Kidney (tissue), 14 donors: Measurements from ENCODE around the gene UNC5A. TPM values are rescaled to one million over a fixed set of nuclear protein-coding genes. Genes with fewer than 3 reads are reported as not detected.

Experiments
- DNase-seq, 5 donors: peaks; one replicate each; pipeline ENCODE4 v3.0.0-alpha.2; 2013 to 2020
- FAIRE-seq: peaks from 2 replicates; lab custom pipeline; 2012; peaks lifted over from hg19 to GRCh38; lab: Jason Lieb, UNC
- H3K27ac ChIP-seq, 2 donors: one replicate each; pipeline ENCODE4 v1.7.0; 2013; ENCODE audit warnings: low read depth in 2 of 2, low read length in 2 of 2, inconsistent platforms in 1 of 2
- H3K27me3 ChIP-seq: one replicate; pipeline ENCODE4 v1.7.1; 2013; ENCODE audit warnings: low read length, inconsistent platforms; ENCODE audit not compliant: control insufficient read depth, insufficient read depth
- H3K36me3 ChIP-seq, 3 donors: one replicate each; pipeline versions ENCODE4 v1.7.0 to v1.7.1; 2013; ENCODE audit warnings: low read length in 3 of 3, control low read depth in 1 of 3, inconsistent platforms in 1 of 3; ENCODE audit not compliant: insufficient read depth in 3 of 3, control insufficient read depth in 2 of 3
- H3K4me1 ChIP-seq, 3 donors: one replicate each; pipeline versions ENCODE4 v1.7.0 to v1.7.1; 2013; ENCODE audit warnings: low read length in 3 of 3, inconsistent platforms in 1 of 3, low read depth in 1 of 3; ENCODE audit not compliant: control insufficient read depth in 2 of 3, insufficient read depth in 2 of 3
- H3K4me3 ChIP-seq, 3 donors: one replicate each; pipeline versions ENCODE4 v1.7.0 to v1.8.1; 2013; ENCODE audit warnings: low read length in 3 of 3, control low read depth in 1 of 3, inconsistent platforms in 1 of 3
- H3K9ac ChIP-seq, 3 donors: one replicate each; pipeline versions ENCODE4 v1.7.0 to v1.7.1; 2013; ENCODE audit warnings: low read length in 3 of 3, control low read depth in 1 of 3, inconsistent platforms in 1 of 3
- H3K9me3 ChIP-seq, 3 donors: one replicate each; pipeline versions ENCODE4 v1.7.0 to v1.7.1; 2013; ENCODE audit warnings: low read length in 3 of 3, control low read depth in 1 of 3, inconsistent platforms in 1 of 3; ENCODE audit not compliant: control insufficient read depth in 2 of 3, insufficient read depth in 1 of 3
- intact Hi-C: fragments of 100-400 bp; cut with DNase I; formaldehyde crosslinking; loops from one replicate; pipeline ENCODE4 v1.11.1; 2022
- polyA plus RNA-seq: library from polyadenylated mRNA; stranded (reverse); fragments of 350-450 nt; fragmentation: Illumina TruSeq; extraction: RNeasy Lipid Tissue Mini Kit (QIAGEN cat#74804); gene quantifications from one replicate; pipeline ENCODE4 v1.2.3, GENCODE V29; 2014; ENCODE audit warnings: low read depth, low replicate concordance; ENCODE audit not compliant: insufficient read depth
- total RNA-seq: library from RNA; stranded (reverse); fragmentation: NEBNext Ultra II Directional; extraction: Animal tissue kit (Norgen Biotek cat#: 25700); gene quantifications from one replicate; pipeline ENCODE4 v1.2.1, GENCODE V29; 2021
- TF ChIP-seq, protein P1 (sequence below): IDR thresholded peaks from 3 replicates; pipeline ENCODE4 v1.5.1; 2012; ENCODE audit warnings: mild to moderate bottlenecking, moderate library complexity, borderline replicate concordance; ENCODE audit not compliant: insufficient read depth; ENCODE audit errors: extremely low read depth
- donor health status: control.
- donor health status: control.
- donor health status: control.
- donor health status: control.
- donor health status: control.
- donor health status: DM: yes; HTN: yes; CAD: no.
- donor health status: Normal renal cell carcinoma (clear cell type).

UNC5A gene
- total and polyA plus RNA-seq, 2 donors from 2014 or later, result 1.5 TPM; not detected in 1

DNA sequence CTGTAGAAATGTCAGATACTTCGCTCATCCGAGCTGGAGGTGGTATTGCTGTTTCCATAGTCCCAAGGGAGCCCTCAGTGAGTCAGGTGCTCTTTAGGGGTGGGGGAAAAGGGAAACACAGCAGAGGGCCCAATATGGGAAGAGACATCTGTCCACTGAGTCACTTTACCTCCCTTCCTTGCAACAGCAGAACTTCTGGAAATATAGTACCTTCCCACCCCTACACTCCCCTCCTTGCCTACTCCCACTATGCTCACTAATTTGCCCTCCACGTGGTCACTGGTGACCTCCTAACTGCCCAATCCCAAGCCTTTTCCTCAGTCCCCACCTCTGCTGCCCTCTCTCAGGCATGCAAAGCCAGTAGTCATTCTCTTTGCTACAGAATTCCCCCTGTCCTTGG is 86.9 kb downstream of the UNC5A start:
- DNase-seq, result no peak
- Histone ChIP-seq H3K27me3 (no peaks in the 10 kb centered on the region), H3K36me3 (no peaks in the 10 kb centered on the region), H3K4me3 (no peak overlapping the region), H3K9me3 (no peaks in the 10 kb centered on the region), H3K9ac (no peak overlapping the region), H3K4me1 (peaks cover 0 to 2% (median 0%) of the 10 kb centered on the region in 3 donors), H3K27ac (no peak overlapping the region)
- no peak for FAIRE-seq
- intact Hi-C loops, result no loop called here
- TF ChIP-seq, protein P1, sequence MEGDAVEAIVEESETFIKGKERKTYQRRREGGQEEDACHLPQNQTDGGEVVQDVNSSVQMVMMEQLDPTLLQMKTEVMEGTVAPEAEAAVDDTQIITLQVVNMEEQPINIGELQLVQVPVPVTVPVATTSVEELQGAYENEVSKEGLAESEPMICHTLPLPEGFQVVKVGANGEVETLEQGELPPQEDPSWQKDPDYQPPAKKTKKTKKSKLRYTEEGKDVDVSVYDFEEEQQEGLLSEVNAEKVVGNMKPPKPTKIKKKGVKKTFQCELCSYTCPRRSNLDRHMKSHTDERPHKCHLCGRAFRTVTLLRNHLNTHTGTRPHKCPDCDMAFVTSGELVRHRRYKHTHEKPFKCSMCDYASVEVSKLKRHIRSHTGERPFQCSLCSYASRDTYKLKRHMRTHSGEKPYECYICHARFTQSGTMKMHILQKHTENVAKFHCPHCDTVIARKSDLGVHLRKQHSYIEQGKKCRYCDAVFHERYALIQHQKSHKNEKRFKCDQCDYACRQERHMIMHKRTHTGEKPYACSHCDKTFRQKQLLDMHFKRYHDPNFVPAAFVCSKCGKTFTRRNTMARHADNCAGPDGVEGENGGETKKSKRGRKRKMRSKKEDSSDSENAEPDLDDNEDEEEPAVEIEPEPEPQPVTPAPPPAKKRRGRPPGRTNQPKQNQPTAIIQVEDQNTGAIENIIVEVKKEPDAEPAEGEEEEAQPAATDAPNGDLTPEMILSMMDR, result no peak

DNA sequence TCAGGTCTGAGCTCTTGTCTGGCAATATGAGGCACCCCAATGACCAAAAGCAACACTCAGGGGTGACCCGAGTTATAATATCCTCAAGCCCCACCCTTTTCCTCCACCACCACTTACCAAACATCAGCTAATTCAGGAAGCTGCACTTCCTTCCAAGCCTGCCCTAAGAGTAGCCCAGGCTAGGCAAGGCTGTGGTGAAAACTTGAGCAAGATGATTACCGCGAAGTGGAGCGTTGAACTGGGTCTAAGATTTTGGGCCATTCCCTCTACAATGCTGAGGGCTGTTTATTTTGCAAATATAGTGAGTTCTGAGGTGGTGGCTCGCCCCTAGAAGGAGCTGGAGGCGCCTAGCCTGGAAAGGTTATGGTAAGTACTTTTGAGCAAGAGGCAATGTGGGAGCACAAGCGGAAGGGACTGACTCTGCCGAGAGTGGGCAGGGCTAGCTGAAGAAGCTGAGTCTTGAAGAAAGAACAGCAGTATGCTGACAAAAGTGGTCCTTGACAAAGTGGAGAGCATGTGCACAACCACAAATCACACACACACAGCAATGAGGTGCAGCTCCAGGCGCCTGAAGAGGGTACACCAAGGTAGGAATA is 89.0 kb downstream of the UNC5A start, which contains the start of gene HK3:
Gene HK3 (minus strand): TSS at position 51 of the 596 bp plus-strand sequence. CDS start 3,187 bp downstream, outside the sequence.
- H3K9me3 ChIP-seq, result no peaks in the 10 kb centered on the region
- H3K9ac ChIP-seq, result no peak within 1 kb of the TSS
- peaks cover 0 to 2% (median 0%) of the 10 kb centered on the region in 3 donors for H3K4me1 ChIP-seq
- no peaks in the 10 kb centered on the region for H3K27me3 ChIP-seq
- DNase-seq (no peak), FAIRE-seq (no peak)
- no peak within 1 kb of the TSS for H3K4me3 ChIP-seq
- TF ChIP-seq, protein P1, result no peak
- no peak within 1 kb of the TSS for H3K27ac ChIP-seq
- peaks cover 5 to 8% (median 7%) of the 10 kb centered on the region in 3 donors for H3K36me3 ChIP-seq
- intact Hi-C loops, result no loop called here

DNA sequence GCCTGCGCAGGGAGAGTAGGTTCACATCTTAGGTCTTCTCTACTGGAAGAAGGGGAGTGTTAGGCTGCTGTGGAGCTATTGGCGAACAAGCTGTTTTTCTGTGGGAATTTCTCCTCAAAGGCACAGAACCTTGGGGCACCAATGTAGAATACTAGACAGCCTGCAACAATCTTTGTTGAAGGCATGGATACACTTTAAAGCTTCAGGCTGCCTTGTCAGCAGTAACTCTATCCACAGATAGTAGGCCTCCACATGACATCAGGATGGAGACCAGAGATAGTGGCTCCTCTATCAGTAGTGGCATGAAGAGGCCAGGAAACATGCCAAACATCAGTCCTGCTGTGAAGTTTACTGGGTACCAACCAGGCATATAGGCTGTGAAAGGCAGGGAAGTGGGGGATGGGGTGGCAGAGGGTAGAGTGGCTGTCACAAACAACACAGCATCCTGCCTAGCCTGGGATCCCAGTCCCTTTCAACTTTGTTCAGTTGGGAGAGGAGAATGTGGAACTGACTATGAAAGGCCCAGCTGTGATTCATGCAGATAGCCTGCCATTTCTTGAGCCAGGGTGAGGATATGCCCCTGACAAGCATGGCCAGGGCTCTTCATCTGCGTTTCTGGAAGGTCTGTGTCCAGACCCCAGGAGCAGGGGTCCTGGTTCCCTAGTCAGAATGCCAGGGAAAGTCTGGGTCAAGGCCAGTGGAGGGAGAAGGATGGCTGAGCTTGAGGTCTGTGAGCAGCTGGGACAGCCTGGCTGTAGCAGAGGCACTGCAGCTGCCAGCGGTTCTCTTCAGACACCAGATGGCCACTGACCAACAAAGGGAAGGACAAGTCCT is 89.8 kb downstream of the UNC5A start:
- TF ChIP-seq, protein P1, result no peak
- no peak overlapping the region for H3K4me3 ChIP-seq
- H3K9me3 ChIP-seq, result no peaks in the 10 kb centered on the region
- H3K9ac ChIP-seq, result no peak overlapping the region
- H3K36me3 ChIP-seq, result peaks cover 7 to 13% (median 11%) of the 10 kb centered on the region in 3 donors
- intact Hi-C loops, result no loop called here
- peaks cover 0 to 2% (median 0%) of the 10 kb centered on the region in 3 donors for H3K4me1 ChIP-seq
- H3K27me3 ChIP-seq, result no peaks in the 10 kb centered on the region
- no peak overlapping the region for H3K27ac ChIP-seq
- DNase-seq (peak in 1 of 5 donors; percentile 9), FAIRE-seq (no peak)
